Measurements from ENCODE around the gene NDUFB4.

- TF ChIP-seq CTCF (IDR thresholded peaks at IDR 0.05 in 8 of 11, conservative IDR thresholded peaks at IDR 0.05 in 3 of 11) (no peak), POLR2A (IDR thresholded peaks at IDR 0.05) (no peak)
These were observed 53.7 kb downstream of the NDUFB4 start for GRCh38 chr3:120649830-120650233.
